Right lobe of liver (tissue), 6 donors: ENCODE data around the gene PRKCA. TPM values are rescaled to one million over a fixed set of nuclear protein-coding genes. Genes with fewer than 3 reads are reported as not detected.

Source experiments
- ATAC-seq, 4 donors: fragments of 200-7000 bp; cut with Tn5 transposase; one replicate each; pipeline ENCODE4 v1.9.1; 2020; ENCODE audit warnings: mild to moderate bottlenecking in 4 of 4, moderate library complexity in 4 of 4
- DNase-seq, 3 donors: peaks; one replicate each; pipeline ENCODE4 v3.0.0-alpha.2; 2020
- H3K27ac ChIP-seq, 3 donors: fragments of 200-600 bp; one replicate each; pipeline ENCODE4 v1.8.0; 2022
- H3K27me3 ChIP-seq, 2 donors: fragments of 200-600 bp; one replicate each; pipeline ENCODE4 v1.8.0; 2022
- H3K36me3 ChIP-seq, 4 donors: fragments of 200-600 bp; sonication (generic) in 1 of 4; one replicate each; pipeline versions ENCODE4 v1.5.1 to v1.8.0; 2017 to 2022; ENCODE audit warnings: control low read depth in 1 of 4
- H3K4me1 ChIP-seq, 4 donors: fragments of 200-600 bp; sonication (generic) in 1 of 4; one replicate each; pipeline versions ENCODE4 v1.5.1 to v1.8.0; 2017 to 2022; ENCODE audit warnings: control low read depth in 1 of 4
- H3K4me3 ChIP-seq, 3 donors: fragments of 200-600 bp; one replicate each; pipeline ENCODE4 v1.8.0; 2022
- H3K9me3 ChIP-seq, 4 donors: fragments of 200-600 bp; sonication (generic) in 1 of 4; one replicate each; pipeline versions ENCODE4 v1.5.1 to v1.8.0; 2017 to 2022; ENCODE audit warnings: control low read depth in 1 of 4
- CTCF ChIP-seq, 4 donors: fragments of 200-600 bp in 3 of 4; fragments of 450-650 bp in 1 of 4; IDR thresholded peaks; one replicate each; pipeline versions ENCODE4 v1.5.1 to v1.8.0; 2016 to 2022; ENCODE audit warnings: antibody characterized with exemption in 4 of 4, mild to moderate bottlenecking in 2 of 4
- POLR2A ChIP-seq: fragments of 450-650 bp; IDR thresholded peaks from one replicate; pipeline ENCODE4 v1.6.1; 2017; ENCODE audit warnings: antibody characterized with exemption, mild to moderate bottlenecking
- WGBS: methylation state at CpG from one replicate; pipeline ENCODE4 v1.1.6; 2018; ENCODE audit warnings: low coverage, low lambda C conversion rate; ENCODE audit not compliant: insufficient coverage; ENCODE audit errors: missing lambda C conversion rate; 5-methylcytosine and 5-hydroxymethylcytosine counted together
- intact Hi-C, 2 donors: fragments of 100-400 bp; cut with DNase I; formaldehyde crosslinking; loops; one replicate each; pipeline versions ENCODE4 v1.11.2 to v1.14.1; 2022
- total RNA-seq, 6 experiments: library from RNA; depleted of rRNA in 2 of 6; stranded (reverse); fragments of >200 nt in 2 of 6; fragmentation: NEBNext Ultra II Directional in 3 of 6; extraction: Animal tissue kit (Norgen Biotek cat#: 25700) in 3 of 6; gene quantifications; one replicate each; pipeline versions ENCODE4 v1.1.0 to v1.2.4, GENCODE V29; 2016 to 2023
- donor health status: DM: no; HTN: yes; CAD: no.
- donor health status: DM: no; HTN: no; CAD: no.
- donor health status: DM: no; HTN: no; CAD: no.
- donor health status: DM: no; HTN: yes; CAD: no.
- donor health status: DM: no; HTN: yes; CAD: no.

PRKCA gene
- total RNA-seq, 6 experiments from 2014 or later = 11.7 to 23.0 (median 18.7) TPM

DNA sequence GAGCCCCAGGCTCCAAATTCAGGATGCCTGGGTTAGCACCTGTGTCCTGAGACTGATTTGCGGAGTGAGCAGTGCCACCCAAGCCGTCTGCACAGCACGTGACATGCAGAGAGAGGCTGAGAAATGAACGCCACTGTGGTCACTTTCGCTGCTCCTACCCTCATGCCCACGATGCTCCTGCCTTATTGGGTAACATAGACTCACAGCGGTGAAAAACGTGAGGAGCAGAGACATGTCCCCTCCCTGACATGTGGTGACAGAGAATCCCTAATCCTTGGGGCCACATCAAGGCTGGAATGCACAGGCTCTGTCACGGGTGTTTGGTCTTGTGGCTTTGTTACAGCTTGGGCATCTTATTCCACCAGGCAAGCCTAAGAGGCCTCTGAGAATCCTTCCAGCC, 480.4 kb downstream of the PRKCA start:
- TF ChIP-seq POLR2A (no peak), CTCF (IDR thresholded peaks at IDR 0.05) (no peak)
- Histone ChIP-seq H3K36me3 (peaks cover 0 to 9% (median 4%) of the 10 kb centered on the region in 4 donors), H3K27me3 (no peaks in the 10 kb centered on the region), H3K27ac (no peak overlapping the region), H3K4me1 (no peaks in the 10 kb centered on the region), H3K4me3 (no peak overlapping the region), H3K9me3 (no peaks in the 10 kb centered on the region)
- intact Hi-C loops = no loop called here
- DNase-seq (no peak), ATAC-seq (no peak)
- 100% methylated on average over 3 of the region's 9 CpGs for WGBS

DNA sequence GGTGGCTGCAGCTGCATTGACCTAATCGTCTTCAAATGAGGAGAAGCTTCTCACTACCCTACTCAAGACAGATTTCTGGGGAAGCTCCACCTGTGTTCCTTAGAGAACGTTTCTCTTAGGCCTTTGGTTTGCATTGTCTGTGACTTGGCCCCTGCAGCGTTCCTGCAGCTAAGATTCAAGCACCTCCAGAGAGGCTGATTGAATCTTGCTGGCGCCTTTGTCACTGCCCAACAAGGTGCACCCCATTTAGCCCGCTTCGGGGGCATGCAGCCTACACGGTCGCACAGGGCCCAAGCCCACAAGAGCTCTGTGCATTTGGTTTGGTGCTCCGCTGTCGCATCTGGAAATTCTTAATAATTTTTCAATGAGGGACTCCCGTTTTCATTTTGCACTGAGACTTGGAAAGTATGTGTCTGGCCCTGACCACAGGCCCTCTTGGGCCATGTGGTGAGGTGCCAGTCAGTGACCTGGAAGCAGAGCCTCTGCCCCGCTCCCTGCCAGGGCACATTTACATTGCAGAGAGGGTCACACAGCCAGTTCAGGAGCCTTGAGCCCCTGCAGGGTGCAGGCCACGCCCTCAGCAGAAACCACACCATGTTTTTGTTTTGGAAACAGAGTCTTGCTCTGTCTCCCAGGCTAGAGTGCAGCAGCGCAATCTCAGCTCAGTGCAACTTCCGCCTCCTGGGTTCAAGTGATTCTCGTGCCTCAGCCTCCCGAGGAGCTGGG, 481.4 kb downstream of the PRKCA start:
- intact Hi-C loops = no loop called here
- H3K27me3 ChIP-seq = no peaks in the 10 kb centered on the region
- no peak overlapping the region for H3K4me3 ChIP-seq
- DNase-seq (no peak), ATAC-seq (no peak)
- no peak overlapping the region for H3K27ac ChIP-seq
- no peaks in the 10 kb centered on the region for H3K9me3 ChIP-seq
- TF ChIP-seq POLR2A = no peak
- no peak for TF ChIP-seq CTCF (IDR thresholded peaks at IDR 0.05)
- peaks cover 0 to 11% (median 4%) of the 10 kb centered on the region in 4 donors for H3K36me3 ChIP-seq
- 93% methylated on average over 6 of the region's 17 CpGs for WGBS
- no peaks in the 10 kb centered on the region for H3K4me1 ChIP-seq

- TF ChIP-seq POLR2A (no peak), CTCF (IDR thresholded peaks at IDR 0.05) (no peak)
- H3K4me1 ChIP-seq = no peaks in the 10 kb centered on the region
- H3K4me3 ChIP-seq = no peak overlapping the region
- H3K27ac ChIP-seq = no peak overlapping the region
- intact Hi-C loops = no loop called here
- no peak for DNase-seq
- H3K9me3 ChIP-seq = no peaks in the 10 kb centered on the region
- no peak for ATAC-seq
- peaks cover 0 to 18% (median 4%) of the 10 kb centered on the region in 4 donors for H3K36me3 ChIP-seq
- WGBS = 88% methylated on average over 8 of the region's 11 CpGs
- H3K27me3 ChIP-seq = no peaks in the 10 kb centered on the region
Measured at GRCh38 chr17:66784621-66785364, 482.4 kb downstream of the PRKCA start.

- intact Hi-C loops = no loop called here
- WGBS = 95% methylated on average over 5 of the region's 10 CpGs
- DNase-seq (no peak), ATAC-seq (no peak)
- TF ChIP-seq POLR2A (no peak), CTCF (IDR thresholded peaks at IDR 0.05) (no peak)
- Histone ChIP-seq H3K4me3 (no peak overlapping the region), H3K36me3 (peaks cover 0 to 18% (median 4%) of the 10 kb centered on the region in 4 donors), H3K27me3 (no peaks in the 10 kb centered on the region), H3K4me1 (no peaks in the 10 kb centered on the region), H3K27ac (no peak overlapping the region), H3K9me3 (no peaks in the 10 kb centered on the region)
Measured at GRCh38 chr17:66786107-66786506, 483.7 kb downstream of the PRKCA start.
